Peyer's patch (tissue), 4 donors: ENCODE data around the gene LCN9.

Experiments
- CTCF ChIP-seq, 6 experiments: fragments of 450-650 bp in 4 of 6; fragments of 200-600 bp in 2 of 6; sonication (generic) in 1 of 6; IDR thresholded peaks; one replicate each; pipeline ENCODE4 v1.5.1; 2017 to 2019; ENCODE audit warnings: antibody characterized with exemption in 6 of 6, mild to moderate bottlenecking in 3 of 6, moderate library complexity in 1 of 6
- POLR2A ChIP-seq, 2 donors: fragments of 450-650 bp; IDR thresholded peaks; one replicate each; pipeline ENCODE4 v1.5.1; 2017; ENCODE audit warnings: antibody characterized with exemption in 2 of 2, mild to moderate bottlenecking in 2 of 2, moderate library complexity in 2 of 2

GRCh38 chr9:135673941-135674340 lies 10.8 kb downstream of the LCN9 start:
- no peak for TF ChIP-seq CTCF (IDR thresholded peaks at IDR 0.05)
- TF ChIP-seq POLR2A (IDR thresholded peaks at IDR 0.05) = no peak
